ENCODE data around the gene REC114. TPM values are rescaled to one million over a fixed set of nuclear protein-coding genes. Genes with fewer than 3 reads are reported as not detected.
"Not testable (repeated sequence)": the region's sequence is repeated elsewhere in the genome, so short reads cannot be mapped to it uniquely, and the experiment has no call there.

REC114 gene
- total and polyA plus RNA-seq, 2 donors (not counting 1 experiment from before 2014, with no cell fraction given) = not detected

GRCh38 chr15:73483053-73483452 is 40.1 kb downstream of the REC114 start:
- Histone ChIP-seq H3K4me3 (ENCODE audit: control extremely low read depth in 1 of 5, extremely low read depth in 1 of 5, insufficient read depth in 1 of 5, low read depth in 2 of 5, low read length in 4 of 5) (no peak overlapping the region), H3K79me2 (ENCODE audit: control insufficient read depth, insufficient read depth, low read length) (no peaks in the 10 kb centered on the region), H4K20me1 (ENCODE audit: control insufficient read depth, insufficient read depth, low read length, poor library complexity, severe bottlenecking) (no peaks in the 10 kb centered on the region), H2AFZ (ENCODE audit: insufficient read depth, low read depth, low read length, poor library complexity, severe bottlenecking) (no peak overlapping the region), H3K4me2 (replicated peaks; ENCODE audit: low read depth, low read length, poor library complexity, severe bottlenecking) (no peak overlapping the region), H3K9me3 (ENCODE audit: control extremely low read depth in 1 of 3, control insufficient read depth in 2 of 3, insufficient read depth in 1 of 3, low read length in 2 of 3) (no peaks in the 10 kb centered on the region), H3K27ac (ENCODE audit: low read length in 2 of 2) (no peak overlapping the region), H3K27me3 (replicated peaks in 1 of 4; ENCODE audit: control extremely low read depth in 1 of 4, control insufficient read depth in 3 of 4, insufficient read depth in 4 of 4, low read length in 3 of 4) (no peaks in the 10 kb centered on the region), H3K4me1 (ENCODE audit: control insufficient read depth in 2 of 2, insufficient read depth in 2 of 2, low read length in 2 of 2) (no peaks in the 10 kb centered on the region), H3K9ac (ENCODE audit: low read length) (no peak overlapping the region), H3K36me3 (replicated peaks in 1 of 2; ENCODE audit: control extremely low read depth in 1 of 2, control insufficient read depth in 1 of 2, extremely low read depth in 1 of 2, insufficient read depth in 2 of 2, low read length in 1 of 2) (no peaks in the 10 kb centered on the region)
- ChIA-PET POLR2A (no interaction called here), CTCF (no interaction called here)
- peaks cover 12% of the 10 kb centered on the region for H3K27me3 Mint-ChIP-seq
- peaks cover 5% of the 10 kb centered on the region for H3K9me3 Mint-ChIP-seq (ENCODE audit: insufficient read depth)
- no peak overlapping the region for H3K4me3 Mint-ChIP-seq
- TF ChIP-seq EZH2 (IDR thresholded peaks at IDR 0.05; ENCODE audit: borderline replicate concordance, insufficient read depth, low read depth, low read length, poor library complexity, severe bottlenecking) = no peak
- TF ChIP-seq CTCF (IDR thresholded peaks at IDR 0.05) = no peak
- intact Hi-C loops (cut with micrococcal nuclease) = no loop called here
- ATAC-seq (ENCODE audit: low read depth) = no peak
- 89% methylated on average over 2 of the region's 4 CpGs for WGBS (ENCODE audit: insufficient coverage)
- no peak overlapping the region for H3K27ac Mint-ChIP-seq
- peaks cover 6% of the 10 kb centered on the region for H3K4me1 Mint-ChIP-seq
- DNase-seq = no peak

- ChIA-PET CTCF (no interaction called here), POLR2A (no interaction called here)
- no peak overlapping the region for H3K9ac ChIP-seq (ENCODE audit: low read length)
- DNase-seq (no peak), ATAC-seq (ENCODE audit: low read depth) (no peak)
- 83% methylated on average over 2 of the region's 5 CpGs for WGBS (ENCODE audit: insufficient coverage)
- peaks cover 6% of the 10 kb centered on the region for H3K4me1 Mint-ChIP-seq
- no peak overlapping the region for H3K27ac ChIP-seq (ENCODE audit: low read length in 2 of 2)
- H3K27ac Mint-ChIP-seq = no peak overlapping the region
- H2AFZ ChIP-seq (ENCODE audit: insufficient read depth, low read depth, low read length, poor library complexity, severe bottlenecking) = no peak overlapping the region
- no peaks in the 10 kb centered on the region for H3K4me1 ChIP-seq (ENCODE audit: control insufficient read depth in 2 of 2, insufficient read depth in 2 of 2, low read length in 2 of 2)
- H3K79me2 ChIP-seq (ENCODE audit: control insufficient read depth, insufficient read depth, low read length) = no peaks in the 10 kb centered on the region
- peaks cover 5% of the 10 kb centered on the region for H3K9me3 Mint-ChIP-seq (ENCODE audit: insufficient read depth)
- intact Hi-C loops (cut with micrococcal nuclease) = no loop called here
- no peaks in the 10 kb centered on the region for H3K9me3 ChIP-seq (ENCODE audit: control extremely low read depth in 1 of 3, control insufficient read depth in 2 of 3, insufficient read depth in 1 of 3, low read length in 2 of 3)
- H3K27me3 Mint-ChIP-seq = peaks cover 9% of the 10 kb centered on the region
- no peak for TF ChIP-seq CTCF (IDR thresholded peaks at IDR 0.05)
- TF ChIP-seq EZH2 (IDR thresholded peaks at IDR 0.05; ENCODE audit: borderline replicate concordance, insufficient read depth, low read depth, low read length, poor library complexity, severe bottlenecking) = no peak
- no peaks in the 10 kb centered on the region for H3K36me3 ChIP-seq (replicated peaks in 1 of 2; ENCODE audit: control extremely low read depth in 1 of 2, control insufficient read depth in 1 of 2, extremely low read depth in 1 of 2, insufficient read depth in 2 of 2, low read length in 1 of 2)
- H3K4me3 ChIP-seq (ENCODE audit: control extremely low read depth in 1 of 5, extremely low read depth in 1 of 5, insufficient read depth in 1 of 5, low read depth in 2 of 5, low read length in 4 of 5) = no peak overlapping the region
- peaks cover 0 to 1% (median 0%) of the 10 kb centered on the region in 4 experiments for H3K27me3 ChIP-seq (replicated peaks in 1 of 4; ENCODE audit: control extremely low read depth in 1 of 4, control insufficient read depth in 3 of 4, insufficient read depth in 4 of 4, low read length in 3 of 4)
- H3K4me3 Mint-ChIP-seq = no peak overlapping the region
- no peak overlapping the region for H3K4me2 ChIP-seq (replicated peaks; ENCODE audit: low read depth, low read length, poor library complexity, severe bottlenecking)
- no peaks in the 10 kb centered on the region for H4K20me1 ChIP-seq (ENCODE audit: control insufficient read depth, insufficient read depth, low read length, poor library complexity, severe bottlenecking)
These were observed 42.4 kb downstream of the REC114 start for GRCh38 chr15:73485372-73485771.

- H3K9me3 Mint-ChIP-seq (ENCODE audit: insufficient read depth); H3K27ac Mint-ChIP-seq; intact Hi-C loops (cut with micrococcal nuclease); H3K27me3 ChIP-seq (replicated peaks in 1 of 4; ENCODE audit: control extremely low read depth in 1 of 4, control insufficient read depth in 3 of 4, insufficient read depth in 4 of 4, low read length in 3 of 4); H3K4me3 ChIP-seq (ENCODE audit: control extremely low read depth in 1 of 5, extremely low read depth in 1 of 5, insufficient read depth in 1 of 5, low read depth in 2 of 5, low read length in 4 of 5); H3K4me1 Mint-ChIP-seq; DNase-seq; H3K36me3 ChIP-seq (replicated peaks in 1 of 2; ENCODE audit: control extremely low read depth in 1 of 2, control insufficient read depth in 1 of 2, extremely low read depth in 1 of 2, insufficient read depth in 2 of 2, low read length in 1 of 2); H3K4me2 ChIP-seq (replicated peaks; ENCODE audit: low read depth, low read length, poor library complexity, severe bottlenecking); CTCF ChIA-PET; H3K9ac ChIP-seq (ENCODE audit: low read length); POLR2A ChIA-PET; H3K4me1 ChIP-seq (ENCODE audit: control insufficient read depth in 2 of 2, insufficient read depth in 2 of 2, low read length in 2 of 2); H4K20me1 ChIP-seq (ENCODE audit: control insufficient read depth, insufficient read depth, low read length, poor library complexity, severe bottlenecking); H3K9me3 ChIP-seq (ENCODE audit: control extremely low read depth in 1 of 3, control insufficient read depth in 2 of 3, insufficient read depth in 1 of 3, low read length in 2 of 3); H2AFZ ChIP-seq (ENCODE audit: insufficient read depth, low read depth, low read length, poor library complexity, severe bottlenecking); H3K27ac ChIP-seq (ENCODE audit: low read length in 2 of 2); H3K79me2 ChIP-seq (ENCODE audit: control insufficient read depth, insufficient read depth, low read length); H3K4me3 Mint-ChIP-seq; ATAC-seq (ENCODE audit: low read depth): not testable (repeated sequence)
- H3K27me3 Mint-ChIP-seq = peaks cover 12% of the 10 kb centered on the region
- WGBS (ENCODE audit: insufficient coverage) = 96% methylated on average over 7 of the region's 8 CpGs
These were observed 42.9 kb downstream of the REC114 start for GRCh38 chr15:73485885-73486284.
